GM12878 (cell line): ENCODE measurements around the gene GPC5. TPM values are rescaled to one million over a fixed set of nuclear protein-coding genes. Genes with fewer than 3 reads are reported as not detected.

Experiments
- ATAC-seq: fragments of 200-7000 bp; cut with Tn5 transposase; 3 replicates; pipeline ENCODE4 v1.9.1; 2020; ENCODE audit warnings: mild to moderate bottlenecking, moderate library complexity
- BruUV-seq: library from RNA; stranded (reverse); fragments of 400-500 nt; replicated peaks from 2 replicates; lab custom pipeline; 2021; lab: Mats Ljungman, UMichigan
- CTCF ChIA-PET: fragments of 300-600 bp; sonication (Branson Sonifier 250); formaldehyde crosslinking; extraction: SDS; loops from one replicate; lab custom pipeline; 2021; ENCODE audit warnings: inconsistent platforms; lab: Yijun Ruan, JAX
- POLR2A ChIA-PET: fragments of 350-600 bp; formaldehyde crosslinking; extraction: SDS; loops from one replicate; lab custom pipeline; 2021; ENCODE audit warnings: inconsistent platforms; lab: Charles Lee
- RAD21 ChIA-PET: fragments of 300-600 bp; sonication (Branson Sonifier 250); formaldehyde crosslinking; loops from one replicate; lab custom pipeline; 2023; ENCODE audit warnings: antibody characterized with exemption; ENCODE audit not compliant: unreplicated experiment; lab: Charles Lee
- SMC1A ChIA-PET: fragments of 300-600 bp; sonication (Branson Sonifier 250); formaldehyde crosslinking; loops from one replicate; lab custom pipeline; 2023; ENCODE audit not compliant: unreplicated experiment, uncharacterized antibody; lab: Charles Lee
- DNase-seq: peaks from one replicate; pipeline ENCODE4 v3.0.0-alpha.2; 2011; ENCODE audit warnings: low read depth, low spot score
- FAIRE-seq: peaks from 3 replicates; lab custom pipeline; 2011; peaks lifted over from hg19 to GRCh38; lab: Jason Lieb, UNC
- H2AFZ ChIP-seq: 2 replicates; pipeline ENCODE4 v1.6.0; 2011; ENCODE audit warnings: low read depth, low read length, control low read depth; ENCODE audit not compliant: control insufficient read depth
- H3K27ac ChIP-seq: 2 replicates; pipeline ENCODE4 v1.5.1; 2011; ENCODE audit warnings: control low read depth; ENCODE audit not compliant: control insufficient read depth, insufficient read depth
- H3K27me3 ChIP-seq, 2 experiments: replicated peaks in 1 of 2; 2 replicates each; pipeline versions ENCODE4 v1.6.0 to v1.6.1; 2011; ENCODE audit warnings: low read length in 1 of 2; ENCODE audit not compliant: control insufficient read depth in 2 of 2, insufficient read depth in 2 of 2
- H3K36me3 ChIP-seq, 2 experiments: 2 replicates each; pipeline ENCODE4 v1.5.1; 2011; ENCODE audit warnings: low read length in 1 of 2; ENCODE audit not compliant: control insufficient read depth in 2 of 2, insufficient read depth in 2 of 2
- H3K4me1 ChIP-seq: 2 replicates; pipeline ENCODE4 v1.6.1; 2011; ENCODE audit warnings: mild to moderate bottlenecking, low read length, moderate library complexity, mixed read lengths; ENCODE audit not compliant: control insufficient read depth, insufficient read depth
- H3K4me2 ChIP-seq: 2 replicates; pipeline ENCODE4 v1.6.0; 2011; ENCODE audit warnings: control low read depth; ENCODE audit not compliant: control insufficient read depth, insufficient read depth
- H3K4me3 ChIP-seq: fragments of 200-600 bp; sonication (generic); 2 replicates; pipeline ENCODE4 v1.5.1; 2016
- H3K79me2 ChIP-seq: 2 replicates; pipeline ENCODE4 v1.6.0; 2011; ENCODE audit warnings: low read length; ENCODE audit not compliant: control insufficient read depth, insufficient read depth
- H3K9ac ChIP-seq: 2 replicates; pipeline ENCODE4 v1.8.0; 2011; ENCODE audit warnings: low read length, control low read depth, mixed read lengths; ENCODE audit not compliant: control insufficient read depth, insufficient read depth
- H3K9me3 ChIP-seq: replicated peaks from 3 replicates; pipeline ENCODE4 v1.5.1; 2011; ENCODE audit warnings: mild to moderate bottlenecking, low read length; ENCODE audit not compliant: control insufficient read depth, insufficient read depth
- H4K20me1 ChIP-seq: 2 replicates; pipeline ENCODE4 v1.6.0; 2011; ENCODE audit not compliant: control insufficient read depth, insufficient read depth
- ATF2 ChIP-seq: IDR thresholded peaks from 2 replicates; pipeline ENCODE4 v1.6.1; 2012; ENCODE audit warnings: low read length, inconsistent platforms
- CBX3 ChIP-seq: fragments of 200-600 bp; sonication (generic); IDR thresholded peaks from 2 replicates; pipeline ENCODE4 v1.6.1; 2016; ENCODE audit warnings: low read depth, borderline replicate concordance
- ELK1 ChIP-seq: IDR thresholded peaks from 2 replicates; pipeline ENCODE4 v1.6.1; 2012; ENCODE audit warnings: low read depth, low read length, improper control_type of control experiment
- EZH2 ChIP-seq: IDR thresholded peaks from 2 replicates; pipeline ENCODE4 v1.6.1; 2012; ENCODE audit warnings: low read depth, mild to moderate bottlenecking, control low read depth, inconsistent platforms, low read length, borderline replicate concordance; ENCODE audit not compliant: control insufficient read depth
- GABPA ChIP-seq: IDR thresholded peaks from 2 replicates; pipeline ENCODE4 v1.6.1; 2014; ENCODE audit warnings: antibody characterized with exemption, low read depth, mild to moderate bottlenecking, inconsistent platforms
- NFYA ChIP-seq: IDR thresholded peaks from 2 replicates; pipeline ENCODE4 v1.6.1; 2011; ENCODE audit warnings: low read depth, mild to moderate bottlenecking, low read length, improper control_type of control experiment, borderline replicate concordance
- RELA ChIP-seq: fragments of 450-650 bp; IDR thresholded peaks from 2 replicates; pipeline ENCODE4 v1.8.0; 2014; ENCODE audit warnings: borderline replicate concordance; ENCODE audit not compliant: partially characterized antibody
- SIX5 ChIP-seq: IDR thresholded peaks from 2 replicates; pipeline ENCODE4 v1.6.1; 2011; ENCODE audit warnings: mild to moderate bottlenecking, low read depth, low read length, moderate library complexity; ENCODE audit not compliant: severe bottlenecking
- SMARCA5 ChIP-seq: fragments of 450-650 bp; IDR thresholded peaks from 2 replicates; pipeline ENCODE4 v1.6.1; 2017; ENCODE audit warnings: mild to moderate bottlenecking
- SPI1 ChIP-seq: IDR thresholded peaks from 2 replicates; pipeline ENCODE4 v1.6.1; 2011; ENCODE audit warnings: low read depth, mild to moderate bottlenecking, low read length, moderate library complexity, borderline replicate concordance; ENCODE audit not compliant: insufficient read depth
- TCF12 ChIP-seq: IDR thresholded peaks from 2 replicates; pipeline ENCODE4 v1.6.1; 2011; ENCODE audit warnings: low read depth, mild to moderate bottlenecking, low read length
- USF1 ChIP-seq: IDR thresholded peaks from 2 replicates; pipeline ENCODE4 v1.6.1; 2011; ENCODE audit warnings: borderline replicate concordance, low read depth, mild to moderate bottlenecking, moderate library complexity, mixed read lengths, low read length; ENCODE audit not compliant: insufficient read depth; ENCODE audit errors: extremely low read length
- ZNF217 ChIP-seq: fragments of 450-650 bp; IDR thresholded peaks from 2 replicates; pipeline ENCODE4 v1.6.1; 2017; ENCODE audit warnings: antibody characterized with exemption, mild to moderate bottlenecking
- WGBS: methylation state at CpG from one replicate; pipeline ENCODE4 v1.1.6; 2016; ENCODE audit warnings: low lambda C conversion rate; ENCODE audit not compliant: insufficient replicate concordance, insufficient coverage; ENCODE audit errors: missing lambda C conversion rate; 5-methylcytosine and 5-hydroxymethylcytosine counted together
- in situ Hi-C: fragments of 300-500 bp; cut with MboI; formaldehyde crosslinking; loops from 9 replicates; pipeline ENCODE4 v1.14.3; 2018; ENCODE audit warnings: mixed read lengths
- intact Hi-C: fragments of 100-400 bp; cut with micrococcal nuclease; formaldehyde crosslinking; loops from one replicate; pipeline ENCODE4 v1.14.2; 2022; ENCODE audit not compliant: unreplicated experiment
- polyA plus RNA-seq, 11 experiments: library from polyadenylated mRNA; depleted of rRNA in 4 of 11; unstranded in 6 of 11; stranded (reverse) in 5 of 11; fragments of >200 nt; fragmentation: Nextera tagmentation in 4 of 11; fragmentation: Illumina TruSeq in 1 of 11; extraction: Ambion mirVana in 4 of 11; extraction: Trizol in 1 of 11; gene quantifications; 1 replicate in 1 of 11; 2 replicates in 10 of 11; pipeline versions ENCODE4 v1.2.1 to v1.2.3, GENCODE V29; 2011 to 2016; ENCODE audit warnings: inconsistent platforms in 2 of 11, missing spikeins in 2 of 11, low read depth in 1 of 11
- total RNA-seq, 4 experiments: library from RNA; depleted of rRNA in 3 of 4; stranded (reverse); fragments of >200 nt in 3 of 4; fragmentation: Illumina TruSeq in 1 of 4; extraction: Trizol in 1 of 4; gene quantifications; 2 replicates each; pipeline versions ENCODE4 v1.2.1 to v1.2.3, GENCODE V29; 2013 to 2021

The GPC5 gene
- total and polyA plus RNA-seq, 10 of the 15 experiments (the other 5 are each of a cell fraction or from before 2014, with no cell fraction given), result 0.05 to 0.87 (median 0.44) TPM; not detected in 1

GRCh38 chr13:91554101-91554500 is 155.7 kb downstream of the GPC5 start:
- no peak for FAIRE-seq
- no peak for DNase-seq
- H3K9me3 ChIP-seq, result no peaks in the 10 kb centered on the region; the same call in 2 of the 3 replicates
- POLR2A ChIA-PET, result no interaction called here
- no peak overlapping the region for H3K4me2 ChIP-seq
- in situ Hi-C loops, result no loop called here
- TF ChIP-seq ELK1 (no peak), CBX3 (no peak), RELA (no peak), SIX5 (no peak), SMARCA5 (no peak)
- TF ChIP-seq, all 136 proteins: peak for 0
- intact Hi-C loops, result no loop called here
- ATAC-seq, result no peak
- no peaks in the 10 kb centered on the region for H3K79me2 ChIP-seq
- no peak overlapping the region for H3K9ac ChIP-seq
- no TSS peak for BruUV-seq
- no peak overlapping the region for H3K4me3 ChIP-seq
- H3K27me3 ChIP-seq, result no peaks in the 10 kb centered on the region
- H3K36me3 ChIP-seq, result no peaks in the 10 kb centered on the region
- H2AFZ ChIP-seq, result no peak overlapping the region
- WGBS, result 0% methylated on average over 1 of the region's 1 CpG
- no peak overlapping the region for H3K27ac ChIP-seq
- H4K20me1 ChIP-seq, result no peaks in the 10 kb centered on the region
- RAD21 ChIA-PET, result no interaction called here
- SMC1A ChIA-PET, result no interaction called here
- CTCF ChIA-PET, result no interaction called here
- no peaks in the 10 kb centered on the region for H3K4me1 ChIP-seq

- intact Hi-C loops, result no loop called here
- no peak for FAIRE-seq
- ChIA-PET POLR2A (no interaction called here), CTCF (interaction anchor here (0.8 kb wide), 1 partner anchor 19 kb away, joined by 4 read pairs; no protein-coding TSS in a partner anchor), RAD21 (no interaction called here), SMC1A (interaction anchor here (0.7 kb wide), 1 partner anchor 70 kb away, joined by 3 read pairs; no protein-coding TSS in a partner anchor)
- Histone ChIP-seq H2AFZ (no peak overlapping the region), H3K79me2 (no peaks in the 10 kb centered on the region), H3K9ac (no peak overlapping the region), H3K4me1 (no peaks in the 10 kb centered on the region), H3K9me3 (no peaks in the 10 kb centered on the region; the same call in 2 of the 3 replicates), H3K4me3 (no peak overlapping the region), H3K36me3 (no peaks in the 10 kb centered on the region), H4K20me1 (no peaks in the 10 kb centered on the region), H3K27ac (no peak overlapping the region), H3K4me2 (no peak overlapping the region), H3K27me3 (no peaks in the 10 kb centered on the region)
- WGBS, result 31% methylated on average over 5 of the region's 5 CpGs
- DNase-seq, result no peak
- BruUV-seq, result no TSS peak
- in situ Hi-C loops, result no loop called here
- ATAC-seq, result no peak
- no peak for TF ChIP-seq USF1
- TF ChIP-seq ZNF217, result no peak
- no peak for TF ChIP-seq SPI1
- TF ChIP-seq ATF2, result no peak
- TF ChIP-seq TCF12, result no peak
- no peak for TF ChIP-seq GABPA
- TF ChIP-seq EZH2, result no peak
- no peak for TF ChIP-seq NFYA
These were observed 159.1 kb downstream of the GPC5 start for GRCh38 chr13:91557328-91558090.
